Measurements from ENCODE around the gene CALR3.
"Not testable (repeated sequence)": the region's sequence is repeated elsewhere in the genome, so short reads cannot be mapped to it uniquely, and the experiment has no call there.

CALR3 gene

GRCh38 chr19:16524991-16525734 lies 29.2 kb upstream of the CALR3 start:
- DNase-seq (ENCODE audit: low read depth), result no peak

GRCh38 chr19:16522559-16523377 lies 26.8 kb upstream of the CALR3 start:
- no peak for DNase-seq (ENCODE audit: low read depth)

GRCh38 chr19:16521715-16522289 lies 25.8 kb upstream of the CALR3 start:
- no peak for DNase-seq (ENCODE audit: low read depth)

- no peak for DNase-seq (ENCODE audit: low read depth)
Measured at GRCh38 chr19:16520986-16521624, 25.1 kb upstream of the CALR3 start.

GRCh38 chr19:16520074-16520973 lies 24.4 kb upstream of the CALR3 start:
- no peak for DNase-seq (ENCODE audit: low read depth)

- no peak for DNase-seq (ENCODE audit: low read depth)
Measured at GRCh38 chr19:16519230-16519687, 23.3 kb upstream of the CALR3 start.

GRCh38 chr19:16518483-16519229 lies 22.7 kb upstream of the CALR3 start:
- no peak for DNase-seq (ENCODE audit: low read depth)

- no peak for DNase-seq (ENCODE audit: low read depth)
Measured at GRCh38 chr19:16518061-16518460, 22.1 kb upstream of the CALR3 start.

GRCh38 chr19:16516923-16517610 lies 21.1 kb upstream of the CALR3 start:
- DNase-seq (ENCODE audit: low read depth), result no peak

GRCh38 chr19:16516381-16516780 lies 20.4 kb upstream of the CALR3 start:
- no peak for DNase-seq (ENCODE audit: low read depth)

GRCh38 chr19:16514383-16515019 lies 18.5 kb upstream of the CALR3 start:
- DNase-seq (ENCODE audit: low read depth), result no peak

- not testable (repeated sequence) for DNase-seq (ENCODE audit: low read depth)
Measured at GRCh38 chr19:16512611-16513010, 16.6 kb upstream of the CALR3 start.

- DNase-seq (ENCODE audit: low read depth), result no peak
Measured at GRCh38 chr19:16509141-16510061, 13.4 kb upstream of the CALR3 start.

- no peak for DNase-seq (ENCODE audit: low read depth)
Measured at GRCh38 chr19:16508546-16508945, 12.6 kb upstream of the CALR3 start.

GRCh38 chr19:16506961-16507360 lies 11.0 kb upstream of the CALR3 start:
- no peak for DNase-seq (ENCODE audit: low read depth)

- DNase-seq (ENCODE audit: low read depth), result not testable (repeated sequence)
Measured at GRCh38 chr19:16506161-16506560, 10.2 kb upstream of the CALR3 start.

GRCh38 chr19:16504271-16504670 lies 8.3 kb upstream of the CALR3 start:
- no peak for DNase-seq (ENCODE audit: low read depth)

GRCh38 chr19:16497837-16498236 lies 1.9 kb upstream of the CALR3 start:
- no peak for DNase-seq (ENCODE audit: low read depth)
